ENCODE measurements around the gene ZGLP1. TPM values are rescaled to one million over a fixed set of nuclear protein-coding genes. Genes with fewer than 3 reads are reported as not detected.

Gene ZGLP1
- total and polyA plus RNA-seq, 2 of the 13 experiments (the other 11 are each of a cell fraction or from before 2014, with no cell fraction given): 2.4 to 3.0 TPM

DNA sequence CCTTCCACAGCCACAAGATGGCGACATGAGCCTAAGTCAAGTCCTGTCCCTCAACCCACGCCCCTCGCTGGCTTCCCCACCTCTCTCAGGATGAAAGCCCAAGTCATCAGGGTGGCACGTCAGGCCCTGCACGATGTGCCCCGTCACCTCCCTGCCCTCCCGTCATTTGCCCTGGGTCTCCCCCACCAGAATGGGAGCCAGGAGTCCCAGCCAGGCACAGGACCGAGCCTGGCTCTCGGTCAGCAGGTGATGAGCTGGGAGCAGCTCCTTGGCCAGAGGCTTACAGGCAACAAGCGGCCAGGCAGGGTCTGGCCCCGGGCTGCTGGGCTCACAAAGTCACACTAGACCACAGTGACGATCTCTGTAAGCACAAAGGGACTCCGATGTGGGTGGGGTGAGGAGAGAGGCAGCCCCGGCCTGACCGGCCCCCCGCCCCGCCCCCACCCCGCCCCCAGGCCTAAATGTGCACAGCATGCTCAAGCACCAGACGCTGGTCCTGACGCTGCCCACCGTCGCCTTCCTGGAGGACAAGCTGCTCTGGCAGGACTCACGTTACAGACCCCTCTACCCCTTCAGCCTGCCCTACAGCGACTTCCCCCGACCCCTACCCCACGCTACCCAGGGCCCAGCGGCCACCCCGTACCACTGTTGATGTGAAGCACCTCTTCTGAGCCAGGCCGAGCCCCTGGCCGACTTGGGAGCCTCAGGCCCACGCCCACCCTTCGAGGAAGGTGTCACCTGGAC, 50.3 kb downstream of the ZGLP1 start (continued):
- TF ChIP-seq AGO2 (optimal IDR thresholded peaks at IDR 0.05; ENCODE audit: low read depth, low read length) (peak; percentile 75), RAD21 (CRISPR knock-in tag; IDR thresholded peaks at IDR 0.05) (peak; percentile 63)
- TF ChIP-seq, protein P1, sequence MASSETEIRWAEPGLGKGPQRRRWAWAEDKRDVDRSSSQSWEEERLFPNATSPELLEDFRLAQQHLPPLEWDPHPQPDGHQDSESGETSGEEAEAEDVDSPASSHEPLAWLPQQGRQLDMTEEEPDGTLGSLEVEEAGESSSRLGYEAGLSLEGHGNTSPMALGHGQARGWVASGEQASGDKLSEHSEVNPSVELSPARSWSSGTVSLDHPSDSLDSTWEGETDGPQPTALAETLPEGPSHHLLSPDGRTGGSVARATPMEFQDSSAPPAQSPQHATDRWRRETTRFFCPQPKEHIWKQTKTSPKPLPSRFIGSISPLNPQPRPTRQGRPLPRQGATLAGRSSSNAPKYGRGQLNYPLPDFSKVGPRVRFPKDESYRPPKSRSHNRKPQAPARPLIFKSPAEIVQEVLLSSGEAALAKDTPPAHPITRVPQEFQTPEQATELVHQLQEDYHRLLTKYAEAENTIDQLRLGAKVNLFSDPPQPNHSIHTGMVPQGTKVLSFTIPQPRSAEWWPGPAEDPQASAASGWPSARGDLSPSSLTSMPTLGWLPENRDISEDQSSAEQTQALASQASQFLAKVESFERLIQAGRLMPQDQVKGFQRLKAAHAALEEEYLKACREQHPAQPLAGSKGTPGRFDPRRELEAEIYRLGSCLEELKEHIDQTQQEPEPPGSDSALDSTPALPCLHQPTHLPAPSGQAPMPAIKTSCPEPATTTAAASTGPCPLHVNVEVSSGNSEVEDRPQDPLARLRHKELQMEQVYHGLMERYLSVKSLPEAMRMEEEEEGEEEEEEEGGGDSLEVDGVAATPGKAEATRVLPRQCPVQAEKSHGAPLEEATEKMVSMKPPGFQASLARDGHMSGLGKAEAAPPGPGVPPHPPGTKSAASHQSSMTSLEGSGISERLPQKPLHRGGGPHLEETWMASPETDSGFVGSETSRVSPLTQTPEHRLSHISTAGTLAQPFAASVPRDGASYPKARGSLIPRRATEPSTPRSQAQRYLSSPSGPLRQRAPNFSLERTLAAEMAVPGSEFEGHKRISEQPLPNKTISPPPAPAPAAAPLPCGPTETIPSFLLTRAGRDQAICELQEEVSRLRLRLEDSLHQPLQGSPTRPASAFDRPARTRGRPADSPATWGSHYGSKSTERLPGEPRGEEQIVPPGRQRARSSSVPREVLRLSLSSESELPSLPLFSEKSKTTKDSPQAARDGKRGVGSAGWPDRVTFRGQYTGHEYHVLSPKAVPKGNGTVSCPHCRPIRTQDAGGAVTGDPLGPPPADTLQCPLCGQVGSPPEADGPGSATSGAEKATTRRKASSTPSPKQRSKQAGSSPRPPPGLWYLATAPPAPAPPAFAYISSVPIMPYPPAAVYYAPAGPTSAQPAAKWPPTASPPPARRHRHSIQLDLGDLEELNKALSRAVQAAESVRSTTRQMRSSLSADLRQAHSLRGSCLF (CRISPR knock-in tag; IDR thresholded peaks at IDR 0.05; ENCODE audit: borderline replicate concordance): no peak

DNA sequence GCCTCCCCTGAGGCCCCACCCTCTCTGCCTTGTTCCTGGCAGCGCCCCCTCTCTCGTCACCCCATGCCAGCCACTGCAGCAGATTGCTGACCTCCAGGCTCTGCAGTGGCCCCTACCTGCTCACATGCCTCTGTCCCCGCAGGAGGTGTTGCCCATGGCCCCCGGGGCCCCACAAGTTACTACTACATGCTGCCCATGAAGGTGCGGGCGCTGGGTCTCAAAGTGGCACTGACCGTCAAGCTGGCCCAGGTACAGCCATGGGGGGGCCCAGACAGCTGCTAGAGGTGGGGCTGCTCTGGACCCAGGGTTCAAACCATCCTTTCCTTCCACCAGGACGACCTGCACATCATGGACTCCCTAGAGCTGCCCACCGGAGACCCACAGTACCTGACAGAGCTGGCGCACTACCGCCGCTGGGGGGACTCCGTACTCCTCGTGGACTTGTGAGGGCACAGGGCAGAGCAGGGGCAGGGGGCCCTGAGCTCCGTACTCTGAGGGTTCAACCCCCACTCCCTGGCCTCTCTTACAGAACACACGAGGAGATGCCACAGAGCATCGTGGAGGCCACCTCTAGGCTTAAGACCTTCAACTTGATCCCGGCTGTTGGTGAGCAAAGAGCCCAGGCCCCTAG, 51.4 kb downstream of the ZGLP1 start:
- H3K27ac ChIP-seq (ENCODE audit: extremely low read length, insufficient read depth, low read length): no peak overlapping the region
- intact Hi-C loops (cut with micrococcal nuclease; ENCODE audit: unreplicated experiment): no loop called here

More for the DNA sequence above, 51.4 kb downstream of the ZGLP1 start:
- FAIRE-seq (no peak), DNase-seq (ENCODE audit: low spot score) (no peak), ATAC-seq (no peak)
- Histone ChIP-seq H3K4me2 (ENCODE audit: low read depth, low read length) (no peak overlapping the region), H2AFZ (ENCODE audit: low read length) (no peak overlapping the region), H3K4me3 (replicated peaks in 1 of 3; ENCODE audit: insufficient read depth in 1 of 3, low read depth in 2 of 3, low read length in 3 of 3) (no peak overlapping the region), H3K9ac (ENCODE audit: insufficient read depth, low read depth, low read length) (no peak overlapping the region), H3K9me3 (ENCODE audit: low read length) (no peaks in the 10 kb centered on the region), H3K36me3 (replicated peaks in 1 of 2; ENCODE audit: control insufficient read depth in 1 of 2, insufficient read depth in 2 of 2, low read length in 2 of 2) (peaks cover 12 to 40% of the 10 kb centered on the region in 2 experiments), H3K27me3 (ENCODE audit: control insufficient read depth in 1 of 2, insufficient read depth in 2 of 2, low read length in 2 of 2) (no peaks in the 10 kb centered on the region), H4K20me1 (ENCODE audit: insufficient read depth, low read length) (no peaks in the 10 kb centered on the region), H3K79me2 (ENCODE audit: insufficient read depth, low read length) (peaks cover 1% of the 10 kb centered on the region), H3K4me1 (ENCODE audit: insufficient read depth, low read length) (peaks cover 62% of the 10 kb centered on the region)
- TF ChIP-seq CCDC6 (CRISPR knock-in tag; IDR thresholded peaks at IDR 0.05) (no peak), BORCS8-MEF2B (CRISPR knock-in tag; IDR thresholded peaks at IDR 0.05) (no peak), RBFOX2 (IDR thresholded peaks at IDR 0.05; ENCODE audit: low read depth, low read length) (0 out of 2 replicates have a peak, but pooled peaks have one; percentile 19), POLR2A (IDR thresholded peaks at IDR 0.05; ENCODE audit: insufficient read depth in 1 of 2, low read depth in 2 of 2, low read length in 2 of 2) (0 out of 4 replicates have a peak, but pooled peaks of 1 of the 2 experiments have one; percentile 23), AGO2 (optimal IDR thresholded peaks at IDR 0.05; ENCODE audit: low read depth, low read length) (peak; percentile 74), SP1 (IDR thresholded peaks at IDR 0.05) (no peak), SP1 (CRISPR knock-in tag; IDR thresholded peaks at IDR 0.05) (no peak)
- POLR2A ChIA-PET: interaction anchor here (0.8 to 5.4 kb wide), 10 partner anchors 12 to 145 kb away, joined by 3 to 71 read pairs (median 4); partner anchors contain the start of genes CDC37, ICAM1, ICAM5 and TYK2
- CTCF ChIA-PET (ENCODE audit: low intra/inter-chr PET ratio, low total read pairs): interaction anchor here (1.3 to 3.6 kb wide), 2 partner anchors 131 to 133 kb away, joined by 13 to 24 read pairs; no protein-coding TSS in a partner anchor
- no TSS peak for BruUV-seq (replicated peaks)
- WGBS (ENCODE audit: low lambda C conversion rate): 95% methylated on average over 12 of the region's 18 CpGs
- in situ Hi-C loops (cut with HindIII; ENCODE audit: extremely low pct_ligation_motif_present, low pct_unique_long_range_greater_than_20kb): no loop called here

All from HepG2 (cell line).